ENCODE measurements around the gene ZNF775.
A peak's percentile ranks its signal among the peaks of the same experiment; 100 is the strongest.

Gene ZNF775

GRCh38 chr7:150346922-150347321 lies 32.2 kb upstream of the ZNF775 start:
- DNase-seq (ENCODE audit: low spot score), result no peak

DNA sequence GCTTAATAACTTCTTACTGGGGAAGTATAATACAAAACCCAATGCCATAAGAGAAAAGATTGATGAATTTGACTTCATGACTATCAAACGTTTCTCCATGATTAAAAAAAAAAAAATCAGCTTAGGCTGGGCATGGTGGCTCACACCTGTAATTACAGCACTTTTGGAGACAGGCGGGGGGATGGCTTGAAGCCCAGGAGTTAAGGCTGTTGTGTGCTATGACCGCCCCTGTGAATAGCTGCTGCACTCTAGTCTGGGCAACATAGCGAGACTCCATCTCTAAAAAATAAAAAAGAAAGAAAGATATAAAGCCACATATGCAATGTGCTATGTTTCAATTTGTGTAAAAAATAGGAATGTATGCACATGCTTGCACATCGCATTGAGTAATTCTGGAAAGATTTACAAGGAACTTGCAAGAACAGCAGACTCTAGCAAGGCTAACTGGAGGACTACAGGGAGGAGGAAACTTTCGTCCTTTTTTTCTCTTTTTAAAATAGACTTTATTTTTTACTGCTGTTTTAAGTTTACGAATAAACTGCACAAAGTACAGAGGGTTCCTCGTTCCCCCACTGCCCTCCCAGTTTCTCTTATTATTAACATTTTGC lies 27.4 kb upstream of the ZNF775 start:
- DNase-seq (ENCODE audit: low spot score), result no peak

DNA sequence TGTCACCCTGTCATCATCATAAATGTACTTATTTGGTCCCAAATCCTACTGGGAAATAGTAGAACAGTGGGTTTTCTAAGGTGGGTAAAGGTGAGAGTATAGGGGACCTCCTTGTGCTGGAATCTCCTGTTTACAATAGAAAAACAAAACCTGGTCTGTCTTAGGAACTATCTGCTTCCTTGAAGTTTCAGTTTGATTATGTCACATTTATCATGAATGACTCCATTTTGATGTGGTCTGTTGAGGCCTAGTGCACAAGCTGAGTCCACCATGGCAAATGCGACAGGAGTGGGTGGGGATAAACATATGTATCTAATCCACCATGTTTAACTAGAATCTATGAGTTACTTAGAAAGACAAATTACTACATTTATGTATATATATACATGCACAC lies 23.5 kb upstream of the ZNF775 start:
- no peak for DNase-seq (ENCODE audit: low spot score)

- peak; percentile 49 for DNase-seq (ENCODE audit: low spot score)
Measured at GRCh38 chr7:150356265-150356897, 22.7 kb upstream of the ZNF775 start.

GRCh38 chr7:150357270-150357669 lies 21.9 kb upstream of the ZNF775 start:
- no peak for DNase-seq (ENCODE audit: low spot score)

GRCh38 chr7:150357771-150358427 lies 21.2 kb upstream of the ZNF775 start:
- DNase-seq (ENCODE audit: low spot score), result no peak

DNA sequence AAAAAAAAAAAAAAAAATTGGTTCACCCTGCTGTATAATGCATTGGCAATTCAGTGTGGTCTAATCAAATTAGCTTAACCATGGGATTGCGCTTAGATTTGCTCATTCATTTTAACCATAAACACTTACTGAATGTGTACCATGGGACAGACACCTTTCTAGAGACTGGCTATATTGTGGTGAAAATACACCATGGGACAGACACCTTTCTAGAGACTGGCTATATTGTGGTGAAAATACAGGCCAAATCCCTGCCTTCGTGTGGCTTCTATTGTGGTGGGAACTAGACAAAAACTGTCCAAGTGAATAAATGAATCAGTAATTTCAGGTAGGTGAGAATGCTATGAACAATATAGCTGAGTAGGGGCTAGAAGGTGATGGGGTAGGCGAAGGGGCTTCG lies 20.7 kb upstream of the ZNF775 start:
- no peak for DNase-seq (ENCODE audit: low spot score)

DNA sequence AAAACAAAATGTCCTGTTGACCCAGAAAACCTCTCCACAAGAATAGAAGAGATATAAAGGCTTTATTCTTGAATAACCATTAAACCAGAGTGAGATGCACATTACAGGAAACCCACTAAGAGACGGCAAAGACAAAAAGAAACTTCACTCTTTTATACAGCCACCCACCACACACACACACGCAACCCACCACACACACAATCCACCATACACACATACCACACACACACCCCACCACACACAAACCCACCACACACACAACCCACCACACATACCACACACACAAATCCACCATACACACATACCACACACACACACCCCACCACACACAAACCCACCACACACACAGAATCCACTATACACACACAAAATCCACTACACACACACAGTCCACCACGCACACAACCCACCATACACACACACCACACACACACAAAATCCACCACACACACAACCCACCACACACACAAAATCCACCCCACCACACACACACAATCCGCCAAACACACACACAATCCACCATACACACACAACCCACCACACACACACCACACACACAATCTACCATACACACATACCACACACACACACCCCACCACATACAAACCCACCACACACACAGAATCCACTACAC lies 20.0 kb upstream of the ZNF775 start:
- DNase-seq (ENCODE audit: low spot score), result no peak

GRCh38 chr7:150359622-150360362 lies 19.3 kb upstream of the ZNF775 start:
- DNase-seq (ENCODE audit: low spot score), result no peak

DNA sequence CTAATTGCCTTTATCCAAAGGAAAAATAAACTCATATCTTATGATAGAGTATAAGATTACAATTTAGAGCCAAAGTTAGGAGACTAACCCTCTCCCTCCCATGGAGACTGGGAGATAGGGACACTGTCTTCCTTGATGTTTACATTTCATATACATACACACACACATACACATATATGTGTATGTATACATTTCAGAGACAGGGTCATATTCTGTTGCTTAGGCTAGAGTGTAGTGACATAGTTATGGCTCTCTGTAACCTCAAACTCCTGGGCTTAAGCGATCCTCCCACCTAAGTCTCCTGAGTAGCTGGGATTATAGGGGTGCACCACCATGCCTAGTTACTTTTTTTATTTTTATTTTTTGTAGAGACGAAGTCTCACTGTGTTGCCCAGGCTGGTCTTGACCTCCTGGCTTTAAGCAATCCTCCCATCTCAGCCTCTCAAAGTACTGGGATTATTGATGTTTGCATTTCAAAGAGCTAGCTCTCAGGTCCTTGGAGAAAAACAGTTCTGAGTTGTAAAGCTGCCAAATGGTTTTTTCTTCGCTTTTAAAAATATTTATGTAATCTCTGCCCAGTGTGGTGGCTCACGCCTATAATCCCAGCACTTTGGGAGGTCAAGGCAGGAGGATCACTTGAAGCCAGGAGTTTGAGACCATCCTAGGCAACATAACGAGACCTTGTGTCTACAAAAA lies 18.6 kb upstream of the ZNF775 start:
- DNase-seq (ENCODE audit: low spot score), result no peak

GRCh38 chr7:150361402-150361801 lies 17.7 kb upstream of the ZNF775 start:
- no peak for DNase-seq (ENCODE audit: low spot score)

GRCh38 chr7:150361807-150362621 lies 17.1 kb upstream of the ZNF775 start:
- no peak for DNase-seq (ENCODE audit: low spot score)

DNA sequence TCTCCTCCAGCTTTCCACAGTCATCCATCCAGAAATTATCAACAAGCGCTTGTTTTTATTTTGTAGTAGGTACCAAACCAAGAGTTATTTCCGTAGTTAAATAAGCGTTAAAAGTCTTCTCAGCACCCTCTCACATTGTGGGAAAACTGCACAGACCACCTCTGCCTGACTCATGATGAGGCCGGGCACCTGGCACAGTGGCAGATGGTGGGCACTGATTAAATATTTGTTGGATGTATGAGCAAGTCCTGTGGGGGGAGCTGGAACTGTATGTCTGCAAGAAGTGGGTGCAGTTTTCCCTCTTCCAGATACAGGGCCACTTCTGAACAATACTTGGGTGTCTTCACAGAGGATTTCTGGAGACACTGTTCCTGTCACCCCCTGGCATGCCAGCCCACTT lies 15.8 kb upstream of the ZNF775 start:
- DNase-seq (ENCODE audit: low spot score), result no peak

DNA sequence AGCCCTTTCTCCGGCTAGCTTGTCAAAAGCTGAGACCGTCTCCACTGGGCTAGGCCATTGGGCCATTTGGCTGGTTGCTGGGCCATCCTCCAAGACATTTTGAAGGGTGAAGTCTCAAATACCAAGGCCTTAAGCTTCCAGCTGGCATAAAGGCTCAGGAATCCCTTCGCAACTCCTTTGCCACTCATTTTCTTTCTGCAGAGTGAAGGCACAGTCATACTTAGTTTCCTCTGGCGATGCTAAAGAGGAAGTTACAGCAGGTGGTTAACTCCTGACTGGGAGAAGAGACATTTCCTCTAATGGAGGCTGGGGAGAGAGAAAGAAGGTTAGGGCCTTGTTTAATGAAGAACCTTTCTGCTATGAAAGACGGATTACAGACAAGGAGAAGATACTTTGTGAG lies 15.3 kb upstream of the ZNF775 start:
- DNase-seq (ENCODE audit: low spot score), result no peak

GRCh38 chr7:150365194-150365593 lies 13.9 kb upstream of the ZNF775 start:
- no peak for DNase-seq (ENCODE audit: low spot score)

DNA sequence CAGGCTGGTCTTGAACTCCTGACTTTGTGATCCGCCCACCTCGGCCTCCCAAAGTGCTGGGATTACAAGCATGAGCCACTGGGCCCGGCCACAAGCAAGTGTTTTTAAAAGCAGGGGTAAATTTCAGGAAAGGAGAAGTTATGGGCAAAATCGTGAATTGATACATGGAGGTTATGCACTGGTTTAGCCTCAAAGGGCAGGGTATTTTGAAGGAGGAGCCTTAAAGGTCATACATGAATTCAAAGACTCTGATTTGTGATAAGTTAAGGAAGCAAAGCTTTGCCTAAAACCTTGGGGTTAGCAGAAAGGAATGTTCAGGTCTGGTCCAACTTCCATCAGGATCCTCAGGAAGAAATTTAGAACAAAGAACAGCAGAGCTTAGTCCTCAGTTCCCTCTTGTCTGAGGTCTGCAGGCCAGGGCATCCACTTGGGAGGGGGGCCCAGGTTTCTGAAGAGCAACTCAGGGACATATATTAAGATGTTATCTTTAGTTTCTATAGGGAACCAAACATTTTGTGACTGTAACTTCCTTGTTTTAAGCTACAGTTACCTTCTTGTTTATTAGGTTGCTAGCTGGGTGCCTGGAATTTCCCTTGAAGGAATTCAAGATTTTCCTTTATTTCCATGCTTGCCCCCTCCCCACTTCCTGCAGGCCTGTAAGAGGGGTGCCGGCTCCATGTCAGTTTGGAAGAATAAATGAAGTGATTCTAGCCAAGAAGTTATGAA lies 13.3 kb upstream of the ZNF775 start:
- DNase-seq (ENCODE audit: low spot score), result no peak

GRCh38 chr7:150367677-150368095 lies 11.4 kb upstream of the ZNF775 start:
- DNase-seq (ENCODE audit: low spot score), result no peak

DNA sequence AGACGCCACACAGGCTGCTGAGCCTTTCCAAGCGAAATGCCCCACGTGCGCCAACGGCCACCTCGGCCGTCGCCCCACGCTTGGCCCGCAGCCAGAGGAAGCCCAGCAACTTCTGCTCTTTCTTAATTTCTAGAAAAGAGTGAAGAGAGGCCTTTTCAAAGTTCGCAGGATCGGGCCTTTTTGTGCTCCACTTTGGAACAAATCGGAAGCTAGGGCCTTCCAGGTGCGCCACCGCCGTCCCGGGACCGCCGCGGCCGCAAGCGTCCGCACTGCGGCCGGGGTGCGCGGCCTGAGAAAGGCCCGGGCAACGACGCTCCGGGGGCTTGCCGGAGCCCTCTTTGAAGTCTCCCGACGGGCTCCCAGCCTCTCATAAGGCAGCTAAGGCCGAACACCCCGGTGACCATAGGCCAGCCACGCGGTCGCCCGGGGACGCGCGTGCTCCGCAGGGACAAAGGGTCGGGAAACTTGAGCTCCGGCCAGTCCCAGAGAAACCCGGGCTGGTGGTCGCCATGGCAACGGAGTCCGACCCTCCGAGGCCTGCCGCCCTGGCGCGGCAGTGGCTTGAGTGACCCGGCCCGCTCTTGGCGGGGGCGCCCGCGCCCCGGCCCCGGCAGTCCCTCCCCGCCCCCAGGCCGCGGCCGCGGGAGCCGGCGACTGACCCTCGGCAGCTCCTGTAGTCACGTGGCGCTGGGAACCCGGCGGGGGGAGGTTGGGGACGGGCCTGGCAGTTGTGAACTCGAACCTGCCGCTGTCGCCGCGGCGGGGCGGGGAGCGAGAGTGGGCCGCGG lies 10.8 kb upstream of the ZNF775 start, which contains the start of gene REPIN1:
REPIN1 (plus strand) TSS at position 727 of the 788 bp plus-strand sequence. CDS start 890 bp downstream, outside the sequence.
- DNase-seq (ENCODE audit: low spot score), result peak; percentile 88
